H1 (cell line): ENCODE data around the gene PFDN6. TPM values are rescaled to one million over a fixed set of nuclear protein-coding genes. Genes with fewer than 3 reads are reported as not detected.

Source experiments
- CTCF ChIA-PET: fragments of 300-600 bp; sonication (Branson Sonifier 250); formaldehyde crosslinking; loops from one replicate; lab custom pipeline; 2021; ENCODE audit not compliant: partially characterized antibody; lab: Charles Lee
- POLR2A ChIA-PET: fragments of 300-600 bp; sonication (Branson Sonifier 250); formaldehyde crosslinking; loops from one replicate; lab custom pipeline; 2021; ENCODE audit warnings: inconsistent platforms; ENCODE audit not compliant: partially characterized antibody; lab: Charles Lee
- DNase-seq, 2 experiments: peaks; one replicate each; pipeline versions ENCODE4 v3.0.0 to v3.0.0-alpha.2; 2010 to 2022; ENCODE audit warnings: low spot score in 2 of 2, low read depth in 1 of 2, mixed read lengths in 1 of 2
- FAIRE-seq: peaks from 2 replicates; lab custom pipeline; 2011; peaks lifted over from hg19 to GRCh38; lab: Jason Lieb, UNC
- H2AFZ ChIP-seq: 2 replicates; pipeline ENCODE4 v1.8.1; 2012; ENCODE audit warnings: low read length, inconsistent platforms
- H2AK5ac ChIP-seq: 2 replicates; pipeline ENCODE4 v1.6.1; 2013; ENCODE audit warnings: low read depth, low read length
- H2BK120ac ChIP-seq: replicated peaks from 2 replicates; pipeline ENCODE3; 2013; ENCODE audit warnings: low read depth, low read length, inconsistent platforms
- H2BK12ac ChIP-seq: 2 replicates; pipeline ENCODE4 v1.6.1; 2013; ENCODE audit warnings: low read depth, low read length
- H2BK15ac ChIP-seq: 2 replicates; pipeline ENCODE4 v1.6.1; 2013; ENCODE audit warnings: low read length
- H2BK20ac ChIP-seq: 2 replicates; pipeline ENCODE4 v1.6.1; 2013; ENCODE audit warnings: low read length
- H2BK5ac ChIP-seq: 2 replicates; pipeline ENCODE4 v1.6.1; 2013; ENCODE audit warnings: low read depth, low read length
- H3K14ac ChIP-seq: 2 replicates; pipeline ENCODE4 v1.6.1; 2013; ENCODE audit warnings: inconsistent platforms; ENCODE audit not compliant: insufficient read length
- H3K18ac ChIP-seq: 2 replicates; pipeline ENCODE4 v1.6.1; 2013; ENCODE audit warnings: low read length; ENCODE audit errors: extremely low read depth
- H3K23ac ChIP-seq: 2 replicates; pipeline ENCODE4 v1.6.1; 2013; ENCODE audit warnings: inconsistent platforms; ENCODE audit not compliant: insufficient read length
- H3K23me2 ChIP-seq: 2 replicates; pipeline ENCODE4 v1.6.1; 2013; ENCODE audit warnings: low read depth, low read length
- H3K27ac ChIP-seq: 2 replicates; pipeline ENCODE4 v1.6.1; 2011; ENCODE audit warnings: low read depth, low read length, inconsistent platforms
- H3K27me3 ChIP-seq, 4 experiments: replicated peaks in 1 of 4; 1 replicate in 1 of 4; 2 replicates in 3 of 4; pipeline versions ENCODE4 v1.6.1 to v1.8.1; 2011 to 2013; ENCODE audit warnings: low read length in 3 of 4, mild to moderate bottlenecking in 3 of 4, inconsistent platforms in 2 of 4, mixed read lengths in 2 of 4, moderate library complexity in 1 of 4; ENCODE audit not compliant: control insufficient read depth in 3 of 4, insufficient read depth in 3 of 4; ENCODE audit errors: extremely low read depth in 1 of 4
- H3K36me3 ChIP-seq, 4 experiments: 2 replicates each; pipeline versions ENCODE4 v1.6.1 to v1.8.1; 2011 to 2013; ENCODE audit warnings: mild to moderate bottlenecking in 4 of 4, low read length in 3 of 4, moderate library complexity in 2 of 4, control low read depth in 1 of 4, inconsistent platforms in 1 of 4; ENCODE audit not compliant: insufficient read depth in 4 of 4, control insufficient read depth in 2 of 4
- H3K4ac ChIP-seq: replicated peaks from 2 replicates; pipeline ENCODE3; 2013; ENCODE audit warnings: low read length, low read depth, mixed read lengths, inconsistent platforms; ENCODE audit not compliant: insufficient read length
- H3K4me1 ChIP-seq, 4 experiments: replicated peaks in 1 of 4; 1 replicate in 1 of 4; 2 replicates in 3 of 4; pipeline versions ENCODE4 v1.6.1 to v1.8.1; 2011 to 2013; ENCODE audit warnings: low read length in 3 of 4, inconsistent platforms in 2 of 4, mixed read lengths in 1 of 4; ENCODE audit not compliant: insufficient read depth in 4 of 4, control insufficient read depth in 3 of 4
- H3K4me2 ChIP-seq, 2 experiments: 2 replicates each; pipeline versions ENCODE4 v1.6.1 to v1.8.1; 2011 to 2013; ENCODE audit warnings: low read depth in 2 of 2, low read length in 2 of 2, control low read depth in 1 of 2, inconsistent platforms in 1 of 2, mild to moderate bottlenecking in 1 of 2; ENCODE audit not compliant: insufficient read depth in 1 of 2
- H3K4me3 ChIP-seq, 4 experiments: fragments of 200-600, 300-600 bp in 1 of 4; sonication (generic), shearing (Covaris generic), sonication (Bioruptor Twin) in 1 of 4; 2 replicates each; pipeline versions ENCODE4 v1.5.1 to v1.8.1; 2011 to 2016; ENCODE audit warnings: low read length in 4 of 4, low read depth in 3 of 4, control low read depth in 2 of 4, inconsistent platforms in 2 of 4, mild to moderate bottlenecking in 2 of 4, mixed read lengths in 1 of 4, moderate library complexity in 1 of 4; ENCODE audit not compliant: insufficient read depth in 2 of 4; ENCODE audit errors: extremely low read depth in 1 of 4
- H3K56ac ChIP-seq: replicated peaks from 2 replicates; pipeline ENCODE3; 2013; ENCODE audit warnings: low read depth, mild to moderate bottlenecking, mixed read lengths, low read length, inconsistent platforms; ENCODE audit not compliant: insufficient read length
- H3K79me1 ChIP-seq: 2 replicates; pipeline ENCODE4 v1.6.1; 2013; ENCODE audit warnings: low read depth, low read length, control low read depth
- H3K79me2 ChIP-seq, 2 experiments: 2 replicates each; pipeline versions ENCODE4 v1.6.1 to v1.8.1; 2012 to 2013; ENCODE audit warnings: low read length in 2 of 2, mild to moderate bottlenecking in 2 of 2, inconsistent platforms in 1 of 2; ENCODE audit not compliant: insufficient read depth in 2 of 2, control insufficient read depth in 1 of 2
- H3K9ac ChIP-seq, 4 experiments: replicated peaks in 1 of 4; 1 replicate in 1 of 4; 2 replicates in 3 of 4; pipeline versions ENCODE4 v1.6.1 to v1.8.1; 2011 to 2013; ENCODE audit warnings: low read depth in 3 of 4, low read length in 3 of 4, control low read depth in 2 of 4, mild to moderate bottlenecking in 2 of 4, moderate library complexity in 2 of 4, inconsistent platforms in 1 of 4; ENCODE audit errors: extremely low read depth in 1 of 4
- H3K9me3 ChIP-seq, 2 experiments: 2 replicates each; pipeline versions ENCODE4 v1.6.1 to v1.8.1; 2012 to 2013; ENCODE audit warnings: mild to moderate bottlenecking in 2 of 2, moderate library complexity in 2 of 2, control low read depth in 1 of 2, inconsistent platforms in 1 of 2, low read depth in 1 of 2, low read length in 1 of 2, mixed read lengths in 1 of 2; ENCODE audit not compliant: insufficient read depth in 2 of 2
- H4K20me1 ChIP-seq, 2 experiments: replicated peaks in 1 of 2; 2 replicates each; pipeline versions ENCODE3 to v1.8.1; 2011 to 2013; ENCODE audit warnings: inconsistent platforms in 2 of 2, low read length in 2 of 2, mild to moderate bottlenecking in 1 of 2; ENCODE audit not compliant: insufficient read depth in 2 of 2, control insufficient read depth in 1 of 2
- H4K5ac ChIP-seq: 2 replicates; pipeline ENCODE4 v1.6.1; 2013; ENCODE audit warnings: low read length, low read depth, mixed read lengths, inconsistent platforms; ENCODE audit not compliant: insufficient read length
- H4K8ac ChIP-seq: 2 replicates; pipeline ENCODE4 v1.8.0; 2013; ENCODE audit warnings: mild to moderate bottlenecking, moderate library complexity, low read length, inconsistent platforms; ENCODE audit not compliant: insufficient read depth; ENCODE audit errors: extremely low read depth
- H4K91ac ChIP-seq: replicated peaks from 2 replicates; pipeline ENCODE3; 2013; ENCODE audit warnings: low read length, mixed read lengths, inconsistent platforms; ENCODE audit not compliant: insufficient read length
- ASH2L ChIP-seq: fragments of 200-600, 300-600 bp; sonication (generic); IDR thresholded peaks from one replicate; pipeline ENCODE4 v1.7.1; 2017; ENCODE audit warnings: low read length
- CEBPB ChIP-seq: IDR thresholded peaks from 2 replicates; pipeline ENCODE4 v1.6.1; 2012; ENCODE audit warnings: low read depth, low read length
- CREB1 ChIP-seq: IDR thresholded peaks from 2 replicates; pipeline ENCODE4 v1.6.1; 2012; ENCODE audit warnings: inconsistent platforms
- EP300 ChIP-seq, 2 experiments: IDR thresholded peaks; 1 replicate in 1 of 2; 2 replicates in 1 of 2; pipeline ENCODE4 v1.6.1; 2011 to 2012; ENCODE audit warnings: low read depth in 2 of 2, low read length in 2 of 2, mild to moderate bottlenecking in 2 of 2, borderline replicate concordance in 1 of 2, inconsistent platforms in 1 of 2, moderate library complexity in 1 of 2
- HDAC6 ChIP-seq: IDR thresholded peaks from one replicate; pipeline ENCODE4 v1.7.1; 2012; ENCODE audit warnings: low read depth, mild to moderate bottlenecking, inconsistent platforms, low read length, moderate library complexity
- POU5F1 ChIP-seq: IDR thresholded peaks from 2 replicates; pipeline ENCODE4 v1.6.1; 2011; ENCODE audit warnings: low read depth, mild to moderate bottlenecking, low read length, moderate library complexity
- YY1 ChIP-seq: IDR thresholded peaks from 2 replicates; pipeline ENCODE4 v1.6.1; 2011; ENCODE audit warnings: low read depth, mild to moderate bottlenecking, low read length
- WGBS, 2 experiments: shearing (Covaris generic) in 1 of 2; methylation state at CpG; one replicate each; pipeline versions ENCODE4 v1.1.6 to v1.1.7; 2013 to 2015; ENCODE audit warnings: low lambda C conversion rate in 2 of 2, mixed read lengths in 2 of 2, inconsistent platforms in 1 of 2, low coverage in 1 of 2, missing lambda C conversion rate in 1 of 2; ENCODE audit not compliant: insufficient replicate concordance in 2 of 2, insufficient coverage in 1 of 2, insufficient read length in 1 of 2; ENCODE audit errors: extremely low coverage in 1 of 2, missing lambda C conversion rate in 1 of 2; 5-methylcytosine and 5-hydroxymethylcytosine counted together
- polyA plus RNA-seq, 7 experiments: library from polyadenylated mRNA; depleted of rRNA in 3 of 7; stranded (reverse) in 5 of 7; unstranded in 2 of 7; fragments of >200 nt in 5 of 7; fragments of 200-250 nt in 2 of 7; gene quantifications; 1 replicate in 5 of 7; 2 replicates in 1 of 7; 4 replicates in 1 of 7; pipeline versions ENCODE4 v1.2.1 to v1.2.3, GENCODE V29; 2011 to 2013; ENCODE audit warnings: missing spikeins in 2 of 7, mixed read lengths in 2 of 7
- total RNA-seq: library from RNA; stranded (reverse); fragmentation: NEBNext Ultra II Directional; extraction: Animal tissue kit (Norgen Biotek cat#: 25700); gene quantifications from 2 replicates; pipeline ENCODE4 v1.2.1, GENCODE V29; 2021
- TF ChIP-seq, protein P1 (sequence below), 3 experiments: IDR thresholded peaks; 1 replicate in 2 of 3; 2 replicates in 1 of 3; pipeline versions ENCODE4 v1.5.1 to v1.6.1; 2011; ENCODE audit warnings: low read length in 3 of 3, mild to moderate bottlenecking in 3 of 3, inconsistent platforms in 2 of 3, low read depth in 1 of 3, moderate library complexity in 1 of 3; ENCODE audit not compliant: insufficient read depth in 1 of 3; ENCODE audit errors: control extremely low read depth in 1 of 3

PFDN6 gene
- total and polyA plus RNA-seq, 2 of the 8 experiments (the other 6 are each of a cell fraction or from before 2014, with no cell fraction given) = 32.0 to 95.7 TPM

DNA sequence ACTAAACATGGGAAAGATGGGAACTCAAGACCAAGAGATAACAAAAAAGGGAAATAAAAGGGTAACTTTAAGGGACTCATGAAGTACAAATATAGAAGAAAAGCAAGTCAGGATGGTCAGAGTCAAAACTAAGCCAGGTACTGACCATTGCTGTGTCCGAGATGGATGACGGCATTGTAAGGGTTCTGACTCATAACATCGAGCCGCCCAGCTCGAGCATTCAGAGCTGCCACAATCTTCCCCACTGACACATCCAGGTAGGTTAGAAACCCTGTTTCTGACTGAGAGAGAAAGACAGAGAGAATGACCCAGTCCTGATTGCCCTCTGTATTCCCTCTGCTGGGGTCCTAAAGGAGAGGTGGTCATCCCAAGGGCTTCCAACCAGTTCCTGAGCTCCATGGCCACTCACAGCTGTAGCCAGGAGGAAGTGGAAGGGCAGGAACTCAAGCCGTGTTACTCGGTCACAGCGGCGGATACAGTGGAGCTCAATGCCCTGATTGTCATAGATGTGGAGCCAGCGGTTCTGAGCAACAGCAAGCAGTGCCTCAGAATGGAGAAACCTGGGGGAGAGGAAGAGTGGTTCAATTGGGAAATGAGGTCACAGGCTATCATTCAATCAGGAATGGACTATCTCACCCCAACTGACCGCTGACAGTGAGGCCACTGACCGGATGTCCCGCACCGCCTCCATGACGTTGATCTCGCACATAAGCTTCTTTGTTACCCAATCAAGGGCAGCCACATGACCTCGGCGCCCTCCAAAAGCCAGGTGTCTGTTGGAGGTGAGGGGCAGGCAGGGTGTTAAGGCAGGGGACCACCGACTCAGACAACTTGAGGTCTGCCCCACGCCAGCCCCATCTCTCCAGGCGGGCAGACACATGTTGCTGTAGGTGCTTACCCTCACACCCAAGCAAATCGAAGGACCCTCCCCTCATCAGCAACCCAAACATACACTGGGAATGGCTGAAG, 2.2 kb upstream of the PFDN6 start:
- Histone ChIP-seq H3K9ac (peak overlapping the region in 1 of 4 experiments; percentile 14; a peak in 1 of 7 replicates), H3K23me2 (peaks cover 8% of the 10 kb centered on the region; the same call in 1 of the 2 replicates), H3K79me2 (peaks cover 4 to 31% of the 10 kb centered on the region in 2 experiments; a peak in 3 of 4 replicates), H2BK5ac (no peak overlapping the region), H3K4me3 (no peak overlapping the region; a peak in 1 of 8 replicates), H4K20me1 (peaks cover 0 to 2% of the 10 kb centered on the region in 2 experiments), H2BK12ac (no peak overlapping the region), H2BK20ac (no peak overlapping the region), H3K4ac (no peak overlapping the region), H4K8ac (no peak overlapping the region), H3K4me2 (peak overlapping the region in 1 of 2 experiments; percentile 76; a peak in 2 of 4 replicates), H4K91ac (no peak overlapping the region), H3K79me1 (peaks cover 8% of the 10 kb centered on the region; the same call in 1 of the 2 replicates), H4K5ac (no peak overlapping the region), H2AFZ (no peak overlapping the region), H2BK15ac (no peak overlapping the region), H3K18ac (no peak overlapping the region), H3K27me3 (no peaks in the 10 kb centered on the region), H3K36me3 (peaks cover 14 to 33% (median 29%) of the 10 kb centered on the region in 4 experiments), H3K23ac (no peak overlapping the region), H3K27ac (no peak overlapping the region), H3K56ac (no peak overlapping the region), H2AK5ac (no peak overlapping the region), H3K4me1 (peaks cover 0 to 11% (median 5%) of the 10 kb centered on the region in 4 experiments; a peak in 5 of 7 replicates), H3K14ac (no peak overlapping the region), H2BK120ac (no peak overlapping the region), H3K9me3 (no peaks in the 10 kb centered on the region; a peak in 1 of 4 replicates)
- WGBS, 2 experiments = 95% methylated on average over 21 of the region's 22 CpGs; no CpG with 5 or more reads in 1 of the 2 experiments
- no peak for DNase-seq
- POLR2A ChIA-PET = interaction anchor here (6.5 to 16.7 kb wide), 3 partner anchors 8 to 17 kb away, joined by 70 to 337 read pairs (median 88); partner anchors contain the start of genes B3GALT4, RGL2, RPS18 and VPS52
- FAIRE-seq = no peak
- CTCF ChIA-PET = interaction anchor here (7.2 kb wide), 1 partner anchor 8 kb away, joined by 81 read pairs; the partner anchor contains the start of gene B3GALT4
- TF ChIP-seq, protein P1, sequence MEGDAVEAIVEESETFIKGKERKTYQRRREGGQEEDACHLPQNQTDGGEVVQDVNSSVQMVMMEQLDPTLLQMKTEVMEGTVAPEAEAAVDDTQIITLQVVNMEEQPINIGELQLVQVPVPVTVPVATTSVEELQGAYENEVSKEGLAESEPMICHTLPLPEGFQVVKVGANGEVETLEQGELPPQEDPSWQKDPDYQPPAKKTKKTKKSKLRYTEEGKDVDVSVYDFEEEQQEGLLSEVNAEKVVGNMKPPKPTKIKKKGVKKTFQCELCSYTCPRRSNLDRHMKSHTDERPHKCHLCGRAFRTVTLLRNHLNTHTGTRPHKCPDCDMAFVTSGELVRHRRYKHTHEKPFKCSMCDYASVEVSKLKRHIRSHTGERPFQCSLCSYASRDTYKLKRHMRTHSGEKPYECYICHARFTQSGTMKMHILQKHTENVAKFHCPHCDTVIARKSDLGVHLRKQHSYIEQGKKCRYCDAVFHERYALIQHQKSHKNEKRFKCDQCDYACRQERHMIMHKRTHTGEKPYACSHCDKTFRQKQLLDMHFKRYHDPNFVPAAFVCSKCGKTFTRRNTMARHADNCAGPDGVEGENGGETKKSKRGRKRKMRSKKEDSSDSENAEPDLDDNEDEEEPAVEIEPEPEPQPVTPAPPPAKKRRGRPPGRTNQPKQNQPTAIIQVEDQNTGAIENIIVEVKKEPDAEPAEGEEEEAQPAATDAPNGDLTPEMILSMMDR (IDR thresholded peaks at IDR 0.05; ENCODE audit: control extremely low read depth in 1 of 3, insufficient read depth in 1 of 3, low read depth in 1 of 3, low read length in 3 of 3) = no peak
- TF ChIP-seq EP300 (IDR thresholded peaks at IDR 0.05; ENCODE audit: borderline replicate concordance in 1 of 2, low read depth in 2 of 2, low read length in 2 of 2) (no peak), ASH2L (no peak), CREB1 (no peak), YY1 (no peak), POU5F1 (no peak), HDAC6 (no peak), CEBPB (no peak)
